Uterus (tissue), 2 donors: Measurements from ENCODE around the gene SCAI.

ENCODE experiments used
- POLR2A ChIP-seq, 2 donors: fragments of 450-650 bp; IDR thresholded peaks; one replicate each; pipeline ENCODE4 v1.6.1; 2016; ENCODE audit warnings: antibody characterized with exemption in 2 of 2, mild to moderate bottlenecking in 1 of 2, moderate library complexity in 1 of 2
- TF ChIP-seq, protein P1 (sequence below), 4 experiments: fragments of 200-600 bp in 2 of 4; fragments of 450-650 bp in 2 of 4; sonication (generic) in 2 of 4; IDR thresholded peaks; one replicate each; pipeline ENCODE4 v1.5.1; 2016 to 2019; ENCODE audit warnings: antibody characterized with exemption in 4 of 4, mild to moderate bottlenecking in 2 of 4, moderate library complexity in 1 of 4

DNA sequence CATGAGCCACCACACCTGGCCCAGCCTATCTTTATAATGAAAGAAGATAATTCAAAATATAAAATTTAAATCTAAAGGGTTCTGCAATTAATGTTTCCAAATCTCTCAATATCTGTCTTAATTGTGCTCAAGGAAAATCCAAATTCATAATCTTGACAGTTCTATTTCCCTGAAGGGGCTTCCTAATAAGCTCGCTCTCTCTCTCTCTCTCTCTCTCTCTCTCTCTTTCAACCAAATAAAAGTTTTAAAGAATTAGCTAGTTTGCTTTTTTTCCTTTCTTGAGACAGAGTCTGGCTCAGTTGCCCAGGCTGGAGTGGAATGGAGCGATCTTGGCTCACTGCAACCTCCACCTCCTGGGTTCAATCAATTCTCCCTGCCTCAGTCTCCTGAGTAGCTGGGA, 13.2 kb upstream of the SCAI start:
- TF ChIP-seq POLR2A (IDR thresholded peaks at IDR 0.05), result no peak
- TF ChIP-seq, protein P1, sequence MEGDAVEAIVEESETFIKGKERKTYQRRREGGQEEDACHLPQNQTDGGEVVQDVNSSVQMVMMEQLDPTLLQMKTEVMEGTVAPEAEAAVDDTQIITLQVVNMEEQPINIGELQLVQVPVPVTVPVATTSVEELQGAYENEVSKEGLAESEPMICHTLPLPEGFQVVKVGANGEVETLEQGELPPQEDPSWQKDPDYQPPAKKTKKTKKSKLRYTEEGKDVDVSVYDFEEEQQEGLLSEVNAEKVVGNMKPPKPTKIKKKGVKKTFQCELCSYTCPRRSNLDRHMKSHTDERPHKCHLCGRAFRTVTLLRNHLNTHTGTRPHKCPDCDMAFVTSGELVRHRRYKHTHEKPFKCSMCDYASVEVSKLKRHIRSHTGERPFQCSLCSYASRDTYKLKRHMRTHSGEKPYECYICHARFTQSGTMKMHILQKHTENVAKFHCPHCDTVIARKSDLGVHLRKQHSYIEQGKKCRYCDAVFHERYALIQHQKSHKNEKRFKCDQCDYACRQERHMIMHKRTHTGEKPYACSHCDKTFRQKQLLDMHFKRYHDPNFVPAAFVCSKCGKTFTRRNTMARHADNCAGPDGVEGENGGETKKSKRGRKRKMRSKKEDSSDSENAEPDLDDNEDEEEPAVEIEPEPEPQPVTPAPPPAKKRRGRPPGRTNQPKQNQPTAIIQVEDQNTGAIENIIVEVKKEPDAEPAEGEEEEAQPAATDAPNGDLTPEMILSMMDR (IDR thresholded peaks at IDR 0.05), result no peak
